ENCODE results near the gene PARVA.

DNA sequence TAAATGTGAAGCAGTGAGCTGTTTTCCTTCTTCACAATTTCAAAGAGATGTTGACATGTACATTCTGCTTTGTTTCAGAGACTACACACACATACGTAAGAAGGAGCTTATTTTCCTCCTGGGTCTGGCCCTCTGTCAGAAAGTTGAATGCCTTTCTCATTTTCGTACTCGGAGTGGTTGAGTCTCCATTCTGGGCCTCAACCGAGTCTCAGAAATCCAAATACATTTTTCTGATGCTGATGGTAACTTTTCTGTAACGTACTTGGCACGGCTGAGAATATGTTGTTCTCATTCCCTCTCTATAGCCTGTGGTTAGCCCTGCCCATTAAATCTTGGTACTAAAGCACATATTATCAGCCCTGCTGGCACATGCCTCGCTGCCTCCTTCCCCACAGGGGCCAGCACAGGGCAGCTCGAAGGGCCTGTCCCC lies 25.3 kb downstream of the PARVA start:
- TF ChIP-seq, protein P1, sequence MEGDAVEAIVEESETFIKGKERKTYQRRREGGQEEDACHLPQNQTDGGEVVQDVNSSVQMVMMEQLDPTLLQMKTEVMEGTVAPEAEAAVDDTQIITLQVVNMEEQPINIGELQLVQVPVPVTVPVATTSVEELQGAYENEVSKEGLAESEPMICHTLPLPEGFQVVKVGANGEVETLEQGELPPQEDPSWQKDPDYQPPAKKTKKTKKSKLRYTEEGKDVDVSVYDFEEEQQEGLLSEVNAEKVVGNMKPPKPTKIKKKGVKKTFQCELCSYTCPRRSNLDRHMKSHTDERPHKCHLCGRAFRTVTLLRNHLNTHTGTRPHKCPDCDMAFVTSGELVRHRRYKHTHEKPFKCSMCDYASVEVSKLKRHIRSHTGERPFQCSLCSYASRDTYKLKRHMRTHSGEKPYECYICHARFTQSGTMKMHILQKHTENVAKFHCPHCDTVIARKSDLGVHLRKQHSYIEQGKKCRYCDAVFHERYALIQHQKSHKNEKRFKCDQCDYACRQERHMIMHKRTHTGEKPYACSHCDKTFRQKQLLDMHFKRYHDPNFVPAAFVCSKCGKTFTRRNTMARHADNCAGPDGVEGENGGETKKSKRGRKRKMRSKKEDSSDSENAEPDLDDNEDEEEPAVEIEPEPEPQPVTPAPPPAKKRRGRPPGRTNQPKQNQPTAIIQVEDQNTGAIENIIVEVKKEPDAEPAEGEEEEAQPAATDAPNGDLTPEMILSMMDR (conservative IDR thresholded peaks at IDR 0.05 in 1 of 2, IDR thresholded peaks at IDR 0.05 in 1 of 2; ENCODE audit: low read depth in 1 of 2, low read length in 2 of 2): no peak
- no peak for TF ChIP-seq EZH2 (IDR thresholded peaks at IDR 0.05; ENCODE audit: low read length, missing control alignments)
